Measurements from ENCODE around the gene GGT1.

DNA sequence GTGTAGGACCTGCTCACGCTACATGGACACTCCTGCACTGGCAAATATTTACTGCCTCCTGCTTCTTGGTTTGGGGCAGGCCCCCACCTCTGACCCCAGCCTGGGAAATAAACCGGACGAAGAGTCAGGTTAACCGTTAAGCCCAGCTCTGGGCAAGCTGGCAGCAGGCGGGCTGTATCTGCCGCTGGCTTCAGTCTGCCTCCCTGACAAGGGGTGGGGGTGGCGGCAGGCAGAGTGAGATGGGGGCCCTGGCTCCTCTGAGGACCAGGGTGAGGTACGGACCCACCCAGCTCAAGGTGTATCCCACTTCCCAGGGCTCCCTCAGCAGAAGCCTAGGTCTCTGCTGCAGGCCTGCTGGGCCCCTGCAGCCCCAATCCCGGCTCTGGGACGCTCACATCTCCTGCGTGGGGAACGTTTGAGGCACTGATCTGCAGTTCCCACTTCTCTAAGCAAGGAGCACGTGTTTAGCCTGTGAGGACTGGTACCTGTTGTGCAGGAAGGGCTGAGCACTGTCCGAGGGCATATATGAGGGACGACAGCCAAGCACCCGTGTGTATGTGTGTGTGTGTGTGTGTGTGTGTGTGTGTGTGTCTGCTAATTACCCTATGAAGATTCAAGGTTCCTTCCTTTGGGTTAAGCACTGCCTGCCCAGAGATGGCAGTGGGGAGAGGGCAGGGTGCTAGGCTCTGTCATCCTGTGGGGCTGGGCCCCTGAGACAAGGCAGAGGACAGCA is 9.0 kb upstream of the GGT1 start:
- TF ChIP-seq TCF12 (IDR thresholded peaks at IDR 0.05; ENCODE audit: low read depth, low read length) = no peak
- no peak for TF ChIP-seq RBBP5 (IDR thresholded peaks at IDR 0.05; ENCODE audit: borderline replicate concordance, low read depth, low read length)
- no peak for TF ChIP-seq SIN3A (conservative IDR thresholded peaks at IDR 0.05 in 1 of 2, IDR thresholded peaks at IDR 0.05 in 1 of 2; ENCODE audit: low read depth in 1 of 2, low read length in 2 of 2)
- TF ChIP-seq, protein P1, sequence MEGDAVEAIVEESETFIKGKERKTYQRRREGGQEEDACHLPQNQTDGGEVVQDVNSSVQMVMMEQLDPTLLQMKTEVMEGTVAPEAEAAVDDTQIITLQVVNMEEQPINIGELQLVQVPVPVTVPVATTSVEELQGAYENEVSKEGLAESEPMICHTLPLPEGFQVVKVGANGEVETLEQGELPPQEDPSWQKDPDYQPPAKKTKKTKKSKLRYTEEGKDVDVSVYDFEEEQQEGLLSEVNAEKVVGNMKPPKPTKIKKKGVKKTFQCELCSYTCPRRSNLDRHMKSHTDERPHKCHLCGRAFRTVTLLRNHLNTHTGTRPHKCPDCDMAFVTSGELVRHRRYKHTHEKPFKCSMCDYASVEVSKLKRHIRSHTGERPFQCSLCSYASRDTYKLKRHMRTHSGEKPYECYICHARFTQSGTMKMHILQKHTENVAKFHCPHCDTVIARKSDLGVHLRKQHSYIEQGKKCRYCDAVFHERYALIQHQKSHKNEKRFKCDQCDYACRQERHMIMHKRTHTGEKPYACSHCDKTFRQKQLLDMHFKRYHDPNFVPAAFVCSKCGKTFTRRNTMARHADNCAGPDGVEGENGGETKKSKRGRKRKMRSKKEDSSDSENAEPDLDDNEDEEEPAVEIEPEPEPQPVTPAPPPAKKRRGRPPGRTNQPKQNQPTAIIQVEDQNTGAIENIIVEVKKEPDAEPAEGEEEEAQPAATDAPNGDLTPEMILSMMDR (IDR thresholded peaks at IDR 0.05; ENCODE audit: control extremely low read depth in 1 of 3, insufficient read depth in 1 of 3, low read depth in 1 of 3, low read length in 3 of 3) = no peak
- no peak for TF ChIP-seq ZNF274 (IDR thresholded peaks at IDR 0.05; ENCODE audit: borderline replicate concordance, extremely low read depth, low read length)
- no peak for TF ChIP-seq TAF1 (IDR thresholded peaks at IDR 0.05; ENCODE audit: low read depth, low read length)
- TF ChIP-seq SRF (IDR thresholded peaks at IDR 0.05; ENCODE audit: low read depth, low read length) = no peak

All from H1 (cell line).